COR-L47 (cell line): ENCODE measurements around the gene ARID1A.

Experiments used
- DNase-seq: peaks from one replicate; lab custom pipeline; 2025; lab: John Stamatoyannopoulos, UW

Gene ARID1A

GRCh38 chr1:26761217-26761616, 65.4 kb downstream of the ARID1A start:
- no peak for DNase-seq

- DNase-seq = no peak
Measured at GRCh38 chr1:26767714-26768113, 71.9 kb downstream of the ARID1A start.

GRCh38 chr1:26768755-26769154, 72.9 kb downstream of the ARID1A start:
- DNase-seq = no peak

- no peak for DNase-seq
Measured at GRCh38 chr1:26771285-26771642, 75.4 kb downstream of the ARID1A start.

GRCh38 chr1:26771643-26772321, 76.0 kb downstream of the ARID1A start:
- no peak for DNase-seq

GRCh38 chr1:26772687-26773086, 76.9 kb downstream of the ARID1A start:
- no peak for DNase-seq

GRCh38 chr1:26774462-26774861, 78.6 kb downstream of the ARID1A start:
- no peak for DNase-seq

- DNase-seq = no peak
Measured at GRCh38 chr1:26775666-26776065, 79.9 kb downstream of the ARID1A start.

GRCh38 chr1:26779098-26779668, 83.4 kb downstream of the ARID1A start:
- no peak for DNase-seq

GRCh38 chr1:26780344-26780957, 84.6 kb downstream of the ARID1A start:
- DNase-seq = no peak

GRCh38 chr1:26781206-26781825, 85.5 kb downstream of the ARID1A start:
- no peak for DNase-seq

GRCh38 chr1:26782521-26783212, 86.9 kb downstream of the ARID1A start:
- DNase-seq = no peak

- no peak for DNase-seq
Measured at GRCh38 chr1:26783646-26784022, 87.8 kb downstream of the ARID1A start.

- DNase-seq = peak; percentile 75
Measured at GRCh38 chr1:26784023-26784871, 88.4 kb downstream of the ARID1A start.

- no peak for DNase-seq
Measured at GRCh38 chr1:26784886-26785285, 89.1 kb downstream of the ARID1A start.

- no peak for DNase-seq
Measured at GRCh38 chr1:26785611-26786436, 90.0 kb downstream of the ARID1A start.

GRCh38 chr1:26786437-26787380, 90.9 kb downstream of the ARID1A start:
- no peak for DNase-seq

GRCh38 chr1:26787381-26787705, 91.5 kb downstream of the ARID1A start:
- no peak for DNase-seq

- DNase-seq = peak; percentile 84
Measured at GRCh38 chr1:26787706-26788514, 92.1 kb downstream of the ARID1A start, which contains the start of gene PIGV. Gene PIGV, plus strand, starts transcription at chr1:26787950. Its CDS starts 2,866 bp downstream, at chr1:26790816.
